Body of pancreas (tissue), 4 donors: ENCODE measurements around the gene CHCHD10.

Source experiments
- CTCF ChIP-seq, 7 experiments: fragments of 450-650 bp in 4 of 7; fragments of 200-600 bp in 3 of 7; sonication (generic) in 3 of 7; IDR thresholded peaks; one replicate each; pipeline ENCODE4 v1.5.1; 2016 to 2019; ENCODE audit warnings: antibody characterized with exemption in 7 of 7
- POLR2A ChIP-seq, 3 donors: fragments of 450-650 bp; IDR thresholded peaks; one replicate each; pipeline ENCODE4 v1.6.1; 2016; ENCODE audit warnings: antibody characterized with exemption in 3 of 3, mild to moderate bottlenecking in 2 of 3

GRCh38 chr22:23791738-23792645, 24.2 kb upstream of the CHCHD10 start:
- no peak for TF ChIP-seq CTCF (IDR thresholded peaks at IDR 0.05)
- TF ChIP-seq POLR2A (IDR thresholded peaks at IDR 0.05) = no peak
